HG03520 (cell line): ENCODE results near the gene PRR23E.

ENCODE experiments used
- ATAC-seq: cut with Tn5 transposase; IDR thresholded peaks from one replicate; pipeline ENCODE4 v1.9.1; 2021; ENCODE audit warnings: mild to moderate bottlenecking, moderate library complexity; ENCODE audit not compliant: unreplicated experiment

Gene PRR23E

DNA sequence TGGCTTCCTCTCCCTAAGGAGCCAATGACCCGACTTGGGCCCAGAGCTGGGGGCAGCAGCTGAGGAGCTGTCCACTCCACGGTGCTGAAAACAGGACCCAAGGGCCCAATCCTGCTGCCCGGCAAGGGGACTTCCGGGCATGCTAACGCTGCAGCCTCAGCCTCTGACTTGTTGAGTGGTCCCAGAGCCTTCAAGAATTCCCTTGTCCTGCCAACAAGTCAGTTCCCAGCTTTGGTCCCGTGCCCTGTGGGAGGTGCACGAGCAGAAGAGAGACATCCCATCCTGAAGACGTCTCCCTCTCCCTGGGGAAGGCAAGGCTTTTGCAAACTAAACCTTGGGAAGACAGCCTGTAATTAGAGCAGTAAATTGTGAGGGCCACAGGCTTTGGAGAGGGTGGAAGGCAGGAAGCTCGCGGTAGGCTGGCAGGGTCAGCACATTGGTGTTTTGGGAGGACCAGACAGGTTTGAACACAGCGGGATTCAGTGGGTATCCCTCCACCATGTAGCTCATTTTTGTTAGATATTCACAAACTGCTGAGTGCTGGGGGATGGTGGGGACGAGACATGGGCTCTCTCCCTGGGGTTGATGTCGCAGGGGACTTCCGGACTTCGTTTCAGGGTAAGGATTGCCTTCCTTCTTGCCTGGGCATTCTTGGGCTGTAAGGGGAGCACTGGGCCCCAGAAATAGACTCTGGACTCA, 29.8 kb upstream of the PRR23E start:
- no peak for ATAC-seq

GRCh38 chr3:127164615-127165014, 28.3 kb upstream of the PRR23E start:
- no peak for ATAC-seq

- no peak for ATAC-seq
Measured at GRCh38 chr3:127165036-127165435, 27.9 kb upstream of the PRR23E start.

DNA sequence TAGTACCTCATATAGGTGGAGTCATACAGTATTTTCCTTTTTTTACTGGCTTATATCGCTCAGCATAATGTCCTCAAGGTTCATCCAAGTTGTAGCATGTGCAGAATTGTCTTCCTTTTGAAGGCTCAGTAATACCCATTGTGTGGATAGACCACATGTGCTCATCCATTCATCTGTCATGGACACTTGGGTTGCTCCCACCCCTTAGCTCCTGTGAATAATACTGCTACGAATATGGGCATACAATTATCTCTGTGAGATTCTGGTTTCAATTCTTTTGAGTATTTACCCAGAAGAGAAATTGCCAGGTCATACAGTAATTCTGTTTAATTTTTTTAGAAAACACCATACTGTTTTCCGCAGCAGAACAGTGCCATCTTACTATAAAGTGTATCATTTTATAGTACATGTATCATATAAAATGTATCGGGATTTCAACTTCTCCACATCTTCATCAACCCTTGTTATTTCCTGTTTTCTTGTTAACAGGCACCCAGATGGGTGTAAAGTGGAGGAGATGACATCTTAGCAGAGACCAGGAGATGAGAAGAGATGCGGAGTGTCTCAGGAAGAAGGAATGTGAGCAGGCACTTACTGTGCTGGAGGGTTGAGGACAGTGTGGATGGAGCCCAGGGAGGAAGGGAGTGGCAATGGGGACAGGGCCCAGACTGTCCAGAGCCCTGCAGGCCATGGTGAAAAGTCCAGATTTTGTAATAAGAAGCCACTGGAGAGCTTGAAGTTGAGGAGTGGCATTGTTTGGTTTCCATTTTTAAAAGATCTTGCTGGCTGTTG, 27.0 kb upstream of the PRR23E start:
- no peak for ATAC-seq

DNA sequence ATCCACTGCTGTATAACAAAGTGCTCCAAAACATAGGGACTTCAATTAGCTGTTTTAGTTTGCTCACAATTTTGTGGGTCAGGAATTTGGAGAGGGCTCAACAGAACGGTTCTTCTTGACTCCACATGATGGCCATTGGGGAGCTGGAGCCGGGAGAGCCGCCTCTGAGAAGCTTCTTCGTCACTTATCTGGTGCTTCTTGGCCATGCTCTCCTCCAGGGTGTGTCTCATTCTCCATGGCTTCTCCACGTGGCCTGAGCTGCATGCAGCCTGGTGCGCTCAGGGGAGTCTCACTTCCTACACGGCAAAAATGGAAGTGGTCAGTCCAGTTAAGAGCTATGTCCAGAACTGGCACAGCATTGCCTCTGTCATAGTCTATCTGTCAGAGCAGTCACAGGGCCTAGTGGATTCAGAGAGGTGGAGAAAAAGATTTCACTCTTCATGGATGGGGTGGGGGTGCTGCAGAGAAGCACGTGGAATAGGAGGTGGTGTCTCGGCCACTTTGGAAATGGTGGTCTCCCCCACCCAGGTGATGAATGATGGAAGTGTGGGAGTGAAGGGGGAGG, 26.3 kb upstream of the PRR23E start:
- ATAC-seq: no peak

- no peak for ATAC-seq
Measured at GRCh38 chr3:127167315-127168043, 25.5 kb upstream of the PRR23E start.

- ATAC-seq: no peak
Measured at GRCh38 chr3:127168271-127168670, 24.7 kb upstream of the PRR23E start.

GRCh38 chr3:127170814-127171213, 22.1 kb upstream of the PRR23E start:
- ATAC-seq: no peak

GRCh38 chr3:127171320-127171719, 21.6 kb upstream of the PRR23E start:
- ATAC-seq: no peak

- no peak for ATAC-seq
Measured at GRCh38 chr3:127171721-127172120, 21.2 kb upstream of the PRR23E start.

GRCh38 chr3:127172211-127172610, 20.7 kb upstream of the PRR23E start:
- no peak for ATAC-seq

GRCh38 chr3:127172781-127173515, 20.0 kb upstream of the PRR23E start:
- ATAC-seq: no peak

DNA sequence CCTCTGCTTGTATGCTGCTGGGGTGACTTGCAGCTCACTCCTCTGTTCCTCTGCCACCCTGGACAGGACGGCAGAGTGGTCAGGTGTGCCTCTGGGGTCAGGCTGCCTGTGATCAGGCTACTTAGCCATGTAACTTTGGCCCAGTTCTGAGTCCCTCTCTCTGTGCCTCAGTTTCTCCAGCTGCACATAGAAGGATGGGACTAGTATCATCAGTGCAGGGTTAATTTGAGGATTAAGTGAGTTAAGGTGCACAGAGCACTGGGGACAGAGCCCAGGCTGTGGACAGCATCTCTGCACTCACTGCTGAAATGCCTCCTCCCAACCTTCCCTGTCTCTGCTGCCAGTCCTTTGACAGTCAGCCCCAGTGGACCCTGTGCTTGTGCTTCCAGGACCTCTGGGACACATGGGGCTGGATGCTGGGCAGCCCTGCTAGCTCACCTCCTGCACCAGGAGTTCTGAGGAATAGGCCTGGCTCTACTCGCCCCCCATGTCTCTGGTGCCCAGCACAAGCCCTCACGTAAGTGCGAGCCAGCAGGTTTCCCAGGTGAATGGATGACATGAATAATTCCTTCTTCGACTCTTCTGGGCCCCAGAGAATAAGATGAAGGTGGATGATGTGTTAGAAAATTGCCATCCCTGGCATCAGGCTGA, 19.3 kb upstream of the PRR23E start:
- no peak for ATAC-seq

GRCh38 chr3:127174284-127174683, 18.6 kb upstream of the PRR23E start:
- no peak for ATAC-seq

- ATAC-seq: no peak
Measured at GRCh38 chr3:127174715-127175140, 18.2 kb upstream of the PRR23E start.

GRCh38 chr3:127175272-127175671, 17.7 kb upstream of the PRR23E start:
- ATAC-seq: no peak

DNA sequence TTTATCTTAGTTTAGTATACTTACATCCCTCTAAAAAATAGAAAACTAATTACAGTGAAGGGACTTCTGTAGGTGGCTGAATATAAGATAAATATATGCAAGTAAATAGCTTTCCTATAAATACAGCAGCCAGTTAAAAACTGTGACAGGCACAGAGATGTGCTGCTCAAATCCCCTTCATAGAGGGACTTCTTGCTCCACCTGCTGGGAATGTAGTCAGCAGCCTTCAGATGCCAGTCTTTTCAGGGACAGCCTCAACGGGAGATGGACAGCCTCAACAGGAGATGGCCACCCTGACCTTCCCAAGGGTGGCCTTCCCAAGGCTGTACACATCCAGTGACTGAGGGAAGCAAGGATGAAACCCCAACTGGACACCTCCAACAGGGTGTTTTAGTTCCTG, 15.7 kb upstream of the PRR23E start:
- no peak for ATAC-seq

GRCh38 chr3:127180859-127181258, 12.1 kb upstream of the PRR23E start:
- ATAC-seq: no peak

DNA sequence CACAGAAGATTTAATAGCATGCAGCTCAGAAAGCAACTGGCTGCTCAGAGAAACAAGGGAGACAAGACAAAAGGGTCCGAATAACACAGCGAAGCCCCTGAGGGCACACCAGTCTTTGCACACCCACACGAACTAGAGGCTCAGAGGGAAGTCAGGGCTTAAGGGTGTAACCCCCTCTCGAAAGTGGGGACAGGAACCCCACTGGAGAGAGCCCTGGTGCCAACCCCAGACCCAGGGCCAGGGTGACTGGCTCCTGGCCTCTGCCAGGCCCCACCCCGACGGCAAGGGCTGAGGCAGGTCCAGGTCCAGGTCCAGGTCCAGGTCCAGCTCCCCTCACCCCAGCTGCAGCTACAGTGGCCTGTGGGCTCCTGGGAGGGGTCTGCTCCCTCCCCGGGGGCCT, 10.5 kb upstream of the PRR23E start:
- no peak for ATAC-seq
